GM19463 (cell line): ENCODE data around the gene HOXA6.

Experiments used
- ATAC-seq: cut with Tn5 transposase; IDR thresholded peaks from one replicate; pipeline ENCODE4 v1.9.1; 2021; ENCODE audit warnings: mild to moderate bottlenecking, moderate library complexity; ENCODE audit not compliant: unreplicated experiment

Gene HOXA6

DNA sequence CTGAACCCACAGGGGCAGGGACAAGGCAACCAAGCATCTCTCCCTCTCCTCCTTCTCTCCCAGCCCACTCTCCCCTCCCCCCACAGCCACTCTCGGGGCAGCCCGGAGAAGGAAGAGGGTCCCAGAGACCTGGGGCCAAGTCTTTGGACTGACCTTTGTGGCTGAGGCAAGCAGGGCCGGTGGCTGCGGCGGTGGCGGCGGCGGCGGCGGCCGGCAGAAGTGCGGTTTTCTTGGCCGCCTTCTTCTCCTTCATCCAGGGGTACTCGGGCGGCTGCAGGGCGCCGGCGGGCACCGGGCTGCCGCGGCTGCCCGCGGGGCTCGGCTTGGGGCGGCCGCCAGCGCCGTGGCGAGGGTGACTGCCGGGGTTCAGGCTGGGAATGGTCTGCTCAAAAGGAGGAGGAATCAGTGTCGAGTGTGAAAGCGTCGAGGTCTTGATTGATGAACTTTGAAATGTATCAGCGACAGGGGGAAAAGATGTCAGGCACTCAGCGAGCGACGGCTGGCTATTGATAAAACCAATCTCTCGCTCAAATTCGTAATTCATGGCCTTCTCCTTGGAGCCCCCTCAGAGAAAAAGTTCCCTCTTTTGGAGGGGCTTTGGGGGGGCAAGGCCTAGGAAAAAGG lies 45.5 kb downstream of the HOXA6 start:
- ATAC-seq, result no peak

DNA sequence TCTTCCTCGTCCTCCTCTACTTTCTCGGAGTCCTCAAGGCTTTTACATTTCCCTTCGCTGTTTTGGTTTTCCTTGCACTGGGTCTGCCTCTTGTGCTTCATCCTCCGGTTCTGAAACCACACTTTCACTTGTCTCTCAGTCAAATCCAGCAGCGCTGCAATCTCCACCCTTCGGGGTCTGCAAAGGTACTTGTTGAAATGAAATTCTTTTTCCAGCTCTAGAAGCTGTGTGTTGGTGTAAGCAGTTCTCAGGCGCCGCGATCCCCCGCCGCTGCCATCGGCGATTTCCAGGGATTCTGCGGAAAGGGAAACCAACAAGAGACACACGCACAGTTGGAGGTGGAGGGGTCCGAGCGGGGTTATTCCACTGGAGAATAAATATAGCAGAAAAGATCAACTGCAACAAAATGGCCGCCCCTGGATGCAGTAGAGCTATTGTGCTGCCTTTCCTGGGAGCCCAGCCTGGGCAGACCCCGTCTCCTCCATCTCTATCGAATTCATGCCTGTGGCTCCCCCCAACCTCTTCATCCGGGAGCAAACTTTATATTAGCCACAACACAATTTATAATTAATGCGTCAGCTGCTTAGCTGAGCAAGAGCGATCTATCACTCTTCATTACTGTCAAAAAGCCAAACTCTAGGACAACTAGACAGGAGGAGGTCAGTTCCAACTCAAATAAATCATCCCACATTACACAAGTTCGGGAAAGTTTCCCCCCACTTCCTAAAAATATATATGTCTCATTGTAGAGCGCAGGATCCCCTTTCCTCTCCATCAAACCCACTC lies 46.2 kb downstream of the HOXA6 start:
- no peak for ATAC-seq

DNA sequence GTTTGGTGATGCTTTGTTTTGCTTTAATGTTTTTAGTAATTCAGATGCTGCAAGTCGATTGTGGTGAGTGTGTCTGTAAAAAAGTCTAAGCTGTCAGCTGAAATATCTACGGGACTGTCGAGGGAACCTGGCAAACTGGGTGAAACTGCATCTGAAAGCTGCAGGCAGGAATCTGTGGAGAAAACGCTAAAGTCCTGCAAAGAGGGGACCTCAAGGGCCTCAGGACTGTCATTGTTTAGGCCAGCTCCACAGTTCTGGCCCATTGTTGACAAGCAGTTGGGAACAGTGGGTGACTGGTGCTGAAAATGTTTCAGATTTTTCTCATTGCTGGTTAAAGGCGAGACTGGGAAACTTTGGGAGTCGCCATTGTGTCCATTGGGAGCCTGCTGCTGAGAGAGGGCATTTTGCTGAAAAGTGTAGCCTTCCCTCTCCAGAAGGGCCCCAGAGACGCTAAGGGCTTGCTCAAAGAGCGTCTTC lies 46.8 kb downstream of the HOXA6 start:
- no peak for ATAC-seq

DNA sequence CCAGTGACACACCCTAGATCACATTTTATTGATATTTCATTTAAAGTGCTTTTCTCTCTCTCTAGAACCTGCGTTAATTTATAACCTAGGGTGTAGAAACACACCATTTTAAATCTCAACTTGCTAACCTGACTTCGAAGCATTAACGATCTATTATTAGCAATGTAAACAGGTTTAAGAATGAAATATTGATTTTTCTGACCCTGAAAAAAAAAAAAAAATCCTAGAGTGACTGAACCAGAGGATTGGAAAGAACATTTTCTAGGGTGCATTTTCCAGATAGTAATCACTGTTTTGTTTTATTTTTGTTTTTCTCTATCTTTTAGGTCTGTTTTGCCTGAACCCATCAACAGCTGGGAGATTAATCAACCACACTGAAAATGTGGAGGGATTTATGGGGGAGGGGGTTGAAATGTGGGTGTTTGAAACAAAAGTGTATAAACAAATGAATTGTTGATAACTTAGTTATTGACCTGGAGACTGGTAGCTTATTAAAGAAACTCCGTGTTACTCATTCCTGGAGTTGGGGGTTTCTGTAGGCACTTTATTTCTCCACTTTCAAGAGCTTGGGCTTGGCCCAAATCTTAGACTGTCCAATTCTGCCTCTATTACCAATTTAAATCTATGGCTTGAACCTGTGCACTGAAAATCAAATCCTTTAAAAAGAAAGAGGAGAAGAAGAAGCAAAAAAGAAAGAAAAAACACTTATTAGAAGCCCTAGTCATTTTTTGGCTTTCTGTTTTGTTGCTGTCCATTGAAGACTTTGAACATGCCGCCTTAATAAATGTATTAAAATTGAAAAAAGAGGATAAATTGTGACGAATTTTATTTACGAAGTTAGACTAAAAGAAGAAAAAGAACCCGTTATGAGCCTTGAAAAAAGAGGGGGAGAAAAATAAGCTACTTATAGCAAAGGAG lies 47.9 kb downstream of the HOXA6 start:
- no peak for ATAC-seq

DNA sequence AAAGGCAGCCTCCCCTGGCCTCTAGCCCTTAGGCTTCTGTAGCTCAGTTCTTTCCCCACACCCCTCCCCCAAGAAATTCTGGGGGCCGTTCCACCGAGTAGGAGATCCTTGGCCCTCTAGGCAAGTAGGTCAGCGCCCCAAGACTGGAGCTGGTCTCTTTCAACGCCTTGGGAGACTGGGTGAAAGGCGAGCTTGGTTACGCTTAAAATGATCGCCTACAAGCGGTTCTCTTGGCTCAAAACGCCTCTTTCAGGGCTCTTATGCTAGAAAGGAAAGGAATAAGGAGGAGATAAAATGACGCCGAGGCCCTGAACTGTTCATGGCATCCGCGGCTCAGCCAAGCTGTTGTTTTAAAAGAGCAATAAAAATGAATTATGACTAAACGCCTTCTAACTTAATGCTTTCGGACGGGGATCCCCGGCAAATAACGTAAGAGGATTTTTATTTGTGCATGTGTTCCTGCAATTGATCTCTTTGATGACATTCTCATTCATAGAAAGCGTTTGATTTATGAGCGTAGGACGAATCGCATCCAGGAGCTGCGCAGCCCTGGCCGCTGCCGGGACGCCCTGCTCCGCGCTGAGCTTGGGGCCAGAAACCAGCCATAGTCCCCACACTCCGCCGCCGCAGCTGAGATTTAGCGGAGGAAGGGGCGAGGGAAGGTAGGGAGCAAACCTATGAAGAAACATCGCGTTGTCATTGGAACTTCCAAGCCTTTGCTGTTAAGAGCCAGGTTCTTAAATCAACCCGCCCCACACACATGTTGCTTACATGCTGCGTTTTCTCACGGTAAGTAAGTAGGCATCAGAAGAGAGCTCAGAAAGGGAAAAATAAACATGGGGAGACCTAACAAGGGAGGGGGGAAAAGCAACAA lies 48.8 kb downstream of the HOXA6 start:
- ATAC-seq, result no peak

DNA sequence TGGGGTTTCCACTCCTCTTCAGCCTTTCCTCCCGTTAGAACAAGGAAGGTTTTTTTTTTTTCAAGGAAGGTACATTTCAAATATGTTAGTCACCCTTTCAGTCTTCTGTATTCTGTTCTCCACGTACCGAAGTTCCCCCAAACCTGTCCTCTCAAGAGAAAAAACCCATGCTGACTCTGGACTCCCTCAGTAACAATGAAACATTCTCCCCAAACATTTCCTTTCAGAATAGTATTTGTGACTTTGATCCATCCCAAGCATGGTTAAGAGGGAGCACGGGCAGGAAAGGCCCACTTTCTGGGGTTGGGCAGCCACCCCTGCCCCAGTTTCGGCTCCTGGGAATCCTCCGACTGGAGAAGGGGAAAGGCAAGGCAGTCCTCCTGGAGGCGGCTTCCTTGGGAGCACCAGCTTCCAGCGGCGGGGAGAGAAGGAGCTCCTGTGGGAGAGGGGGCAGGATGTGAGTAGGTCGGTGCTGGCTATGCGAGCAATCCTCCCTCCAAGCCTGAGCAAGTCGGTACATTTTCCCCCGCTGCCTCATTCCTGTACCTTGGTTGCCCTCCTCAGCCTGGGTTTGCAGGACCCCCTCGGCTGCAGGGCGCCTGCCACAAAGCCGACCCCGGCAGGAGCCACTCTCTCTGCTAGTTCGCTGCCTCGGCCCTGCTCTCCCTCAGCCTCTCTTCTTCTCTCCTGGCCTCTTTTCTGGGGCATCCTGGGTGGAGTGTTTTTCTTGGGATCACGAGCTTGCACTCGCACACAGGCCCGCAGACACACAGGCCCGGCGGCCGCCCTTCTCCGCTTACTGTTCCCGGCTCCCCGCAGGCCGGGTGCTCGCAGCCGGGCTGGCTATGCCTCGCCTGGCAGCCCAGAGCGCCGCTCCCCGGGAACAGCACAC lies 49.6 kb downstream of the HOXA6 start:
- no peak for ATAC-seq

DNA sequence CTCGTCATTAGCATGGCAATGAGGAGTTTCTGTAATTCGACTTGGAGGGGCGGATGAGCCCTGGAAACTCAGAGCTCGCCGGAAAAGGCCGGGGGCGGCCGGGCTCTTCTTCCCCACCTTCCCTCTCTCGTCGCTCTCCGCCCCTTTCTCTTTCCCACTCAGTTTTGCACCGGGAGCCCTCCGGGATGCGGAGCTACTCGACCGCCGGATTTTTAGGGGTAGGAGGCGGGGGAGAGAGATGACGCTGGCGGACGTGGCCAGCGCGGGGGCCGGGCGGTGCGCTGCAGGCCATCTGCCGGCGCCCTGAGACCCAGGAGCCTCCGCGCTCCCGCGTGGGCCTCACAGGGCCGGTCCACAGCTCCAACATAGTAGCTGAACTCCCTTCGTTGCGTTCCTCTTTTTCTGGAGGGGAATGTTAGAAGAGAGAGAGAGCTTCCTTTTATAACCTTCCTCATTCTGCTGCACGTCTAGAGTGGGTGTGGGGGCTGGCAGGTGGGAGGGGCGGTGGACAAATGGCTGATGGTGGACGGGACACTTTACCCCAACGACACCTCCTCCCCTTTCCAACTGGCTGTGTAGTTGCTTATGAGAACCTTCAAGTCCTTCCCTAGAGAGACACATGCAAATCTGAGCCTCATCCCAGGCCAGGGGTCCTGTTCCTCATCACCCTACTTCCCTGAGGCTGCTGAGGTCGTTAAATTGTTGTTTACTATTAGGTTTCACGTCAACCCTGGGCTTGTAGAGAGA lies 50.6 kb downstream of the HOXA6 start:
- no peak for ATAC-seq

DNA sequence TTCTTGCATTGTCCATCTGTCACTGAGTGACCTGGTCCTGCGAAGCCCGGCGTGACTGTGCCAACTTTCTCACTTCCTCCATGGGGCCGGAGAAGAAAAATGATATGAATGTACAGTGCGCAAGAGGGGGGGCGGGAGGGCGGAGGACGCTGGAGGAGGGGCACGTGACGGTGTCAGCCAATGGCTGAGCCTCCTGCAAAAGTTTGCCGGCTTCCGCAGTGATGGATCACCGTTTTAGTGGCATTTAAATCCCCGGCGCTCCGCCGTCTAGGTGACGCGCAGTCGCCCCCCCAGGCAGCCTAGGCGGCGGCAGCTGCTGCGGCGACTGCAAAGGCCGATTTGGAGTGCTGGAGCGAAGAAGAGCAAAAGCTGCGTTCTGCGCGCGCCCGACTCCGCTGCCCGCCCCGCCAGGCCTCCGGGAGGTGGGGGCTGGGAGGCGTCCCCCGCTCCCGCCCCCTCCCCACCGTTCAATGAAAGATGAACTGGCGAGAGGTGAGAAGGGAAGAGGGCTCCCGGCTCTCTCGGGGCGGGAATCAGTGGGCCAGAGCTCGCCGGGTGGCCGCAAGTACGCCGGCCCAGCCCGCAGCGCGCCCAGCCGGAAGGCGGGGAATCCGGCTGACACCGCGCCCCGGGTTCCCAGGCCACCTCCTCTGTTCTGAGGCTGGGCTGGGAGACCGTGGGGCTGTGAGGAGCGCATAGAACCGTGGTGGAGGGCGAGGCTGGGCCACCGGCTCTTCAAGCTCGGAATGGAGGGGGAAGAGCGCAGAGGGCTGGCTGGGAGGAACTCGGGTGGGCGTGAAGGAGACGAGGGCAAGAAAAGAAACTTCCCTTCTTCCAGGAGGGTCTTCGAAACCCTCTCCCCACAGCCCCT lies 51.4 kb downstream of the HOXA6 start, which contains the start of gene HOXA1:
TSS of gene HOXA1 (minus strand) at position 104 of the 871 bp plus-strand sequence. CDS start at position 16, 88 bp downstream.
- ATAC-seq, result peak; percentile 83
